NCI-H1417 (cell line): ENCODE results near the gene LAMA1.
"Not testable (repeated sequence)": the region's sequence is repeated elsewhere in the genome, so short reads cannot be mapped to it uniquely, and the experiment has no call there.

Experiments
- DNase-seq, 3 experiments: peaks; one replicate each; lab custom pipeline; 2025; lab: John Stamatoyannopoulos, UW

LAMA1 gene, protein sequence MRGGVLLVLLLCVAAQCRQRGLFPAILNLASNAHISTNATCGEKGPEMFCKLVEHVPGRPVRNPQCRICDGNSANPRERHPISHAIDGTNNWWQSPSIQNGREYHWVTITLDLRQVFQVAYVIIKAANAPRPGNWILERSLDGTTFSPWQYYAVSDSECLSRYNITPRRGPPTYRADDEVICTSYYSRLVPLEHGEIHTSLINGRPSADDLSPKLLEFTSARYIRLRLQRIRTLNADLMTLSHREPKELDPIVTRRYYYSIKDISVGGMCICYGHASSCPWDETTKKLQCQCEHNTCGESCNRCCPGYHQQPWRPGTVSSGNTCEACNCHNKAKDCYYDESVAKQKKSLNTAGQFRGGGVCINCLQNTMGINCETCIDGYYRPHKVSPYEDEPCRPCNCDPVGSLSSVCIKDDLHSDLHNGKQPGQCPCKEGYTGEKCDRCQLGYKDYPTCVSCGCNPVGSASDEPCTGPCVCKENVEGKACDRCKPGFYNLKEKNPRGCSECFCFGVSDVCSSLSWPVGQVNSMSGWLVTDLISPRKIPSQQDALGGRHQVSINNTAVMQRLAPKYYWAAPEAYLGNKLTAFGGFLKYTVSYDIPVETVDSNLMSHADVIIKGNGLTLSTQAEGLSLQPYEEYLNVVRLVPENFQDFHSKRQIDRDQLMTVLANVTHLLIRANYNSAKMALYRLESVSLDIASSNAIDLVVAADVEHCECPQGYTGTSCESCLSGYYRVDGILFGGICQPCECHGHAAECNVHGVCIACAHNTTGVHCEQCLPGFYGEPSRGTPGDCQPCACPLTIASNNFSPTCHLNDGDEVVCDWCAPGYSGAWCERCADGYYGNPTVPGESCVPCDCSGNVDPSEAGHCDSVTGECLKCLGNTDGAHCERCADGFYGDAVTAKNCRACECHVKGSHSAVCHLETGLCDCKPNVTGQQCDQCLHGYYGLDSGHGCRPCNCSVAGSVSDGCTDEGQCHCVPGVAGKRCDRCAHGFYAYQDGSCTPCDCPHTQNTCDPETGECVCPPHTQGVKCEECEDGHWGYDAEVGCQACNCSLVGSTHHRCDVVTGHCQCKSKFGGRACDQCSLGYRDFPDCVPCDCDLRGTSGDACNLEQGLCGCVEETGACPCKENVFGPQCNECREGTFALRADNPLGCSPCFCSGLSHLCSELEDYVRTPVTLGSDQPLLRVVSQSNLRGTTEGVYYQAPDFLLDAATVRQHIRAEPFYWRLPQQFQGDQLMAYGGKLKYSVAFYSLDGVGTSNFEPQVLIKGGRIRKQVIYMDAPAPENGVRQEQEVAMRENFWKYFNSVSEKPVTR (N-terminal part only)

DNA sequence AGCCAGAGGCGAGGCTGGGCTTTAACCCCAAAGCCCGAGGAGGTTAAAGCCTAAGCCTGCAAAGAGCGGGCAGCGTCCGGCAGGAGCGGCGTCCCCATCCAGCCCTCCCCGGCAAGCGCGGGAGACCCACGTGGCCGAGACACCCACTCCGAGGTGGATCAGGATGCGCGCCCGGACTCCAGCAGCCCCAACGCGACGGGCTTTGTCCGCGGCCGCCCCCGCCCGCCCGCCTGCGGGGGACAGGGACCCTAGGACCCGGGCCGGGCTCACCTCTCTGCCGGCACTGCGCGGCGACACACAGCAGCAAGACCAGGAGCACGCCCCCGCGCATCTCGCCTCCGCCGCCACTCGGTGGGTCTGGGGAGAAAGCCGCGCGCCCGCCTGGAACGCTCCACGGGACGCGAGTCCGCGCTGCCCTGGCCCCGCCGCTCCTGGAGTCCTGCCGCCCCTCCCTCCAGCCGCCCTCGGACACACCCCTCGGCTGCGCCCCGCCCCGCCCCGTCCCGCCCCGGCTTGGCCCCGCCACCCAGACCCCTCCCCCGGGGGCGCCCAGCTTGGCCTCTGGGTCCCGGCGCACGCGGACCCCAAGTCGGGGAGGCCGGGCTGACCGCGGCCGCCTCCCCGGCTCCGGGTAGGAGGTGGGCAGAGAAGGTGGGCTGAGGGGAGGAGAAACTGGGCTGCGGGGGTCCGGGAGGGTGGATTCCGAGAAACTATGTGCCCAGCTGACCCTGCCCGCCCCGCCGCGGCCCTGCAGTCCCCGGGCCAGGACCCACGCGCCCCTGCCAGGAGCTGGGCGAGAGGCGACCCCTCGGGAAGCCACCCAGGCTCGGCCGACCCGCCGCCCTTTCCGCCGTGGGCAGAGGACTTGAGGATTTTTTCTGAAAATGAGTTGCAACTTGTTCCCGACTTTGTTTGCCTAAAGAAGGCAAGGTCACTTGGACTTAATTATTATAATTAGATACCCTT lies at the start of gene LAMA1:
TSS of gene LAMA1 (minus strand) at position 408 of the 966 bp plus-strand sequence. CDS start at position 331, 77 bp downstream.
- DNase-seq: peak in 1 of 3 experiments; percentile 6

DNA sequence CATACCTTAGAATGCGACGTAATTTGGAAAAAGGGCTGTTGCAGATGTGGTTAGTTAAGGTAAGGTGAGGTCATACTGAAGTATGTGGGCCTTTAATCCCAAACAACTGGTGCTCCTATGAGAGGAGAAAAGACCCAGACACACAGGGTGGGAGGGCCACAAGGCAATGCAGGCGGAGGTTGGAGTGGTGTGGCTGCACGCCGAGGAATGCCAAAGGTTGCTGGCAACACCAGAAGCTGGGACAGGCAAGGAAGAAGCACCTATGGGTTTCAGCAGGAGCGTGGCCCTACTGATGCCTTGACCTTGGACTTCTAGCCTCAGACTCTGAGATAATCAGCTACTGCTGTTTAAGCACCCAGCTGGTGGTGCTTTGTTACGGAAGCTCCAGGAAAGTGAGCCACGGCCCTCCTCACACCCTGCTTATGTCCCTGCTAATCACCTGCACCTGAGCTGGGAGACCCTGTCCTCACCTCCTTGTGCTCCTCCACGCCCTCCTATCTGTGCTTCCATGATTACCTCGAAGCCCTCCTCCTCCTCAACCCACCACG lies 48.3 kb upstream of the LAMA1 start:
- DNase-seq: no peak

DNA sequence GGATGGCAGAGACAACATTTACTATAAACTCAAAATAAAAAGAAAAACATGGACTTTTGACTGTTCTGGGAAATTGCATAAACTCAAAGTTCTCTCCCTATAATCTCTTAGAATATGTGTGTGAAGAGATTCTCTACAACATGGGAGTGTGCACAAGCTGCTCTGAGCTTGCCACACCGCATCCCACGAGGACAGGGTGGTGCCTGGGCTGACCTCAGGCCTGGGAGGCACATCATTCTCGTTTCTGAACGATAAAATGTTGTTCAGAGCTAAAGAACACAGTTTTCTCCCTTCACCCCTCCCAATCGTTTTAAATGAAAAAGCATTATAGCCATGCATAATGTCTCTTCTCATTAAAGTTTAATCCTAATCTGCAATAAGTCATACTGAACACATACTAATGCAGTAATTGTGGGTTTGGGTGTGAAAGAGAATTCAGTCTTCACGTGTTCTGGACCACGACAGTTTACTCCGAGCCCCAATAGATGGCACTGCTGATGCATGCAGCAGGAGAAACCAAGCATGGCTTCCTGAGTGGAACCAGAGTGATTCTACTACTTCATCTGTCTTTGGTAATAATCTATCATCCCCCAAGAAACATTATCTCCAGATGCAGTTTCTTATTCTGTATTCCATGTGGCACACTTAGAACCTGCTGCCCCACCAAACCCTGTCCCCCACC lies 46.9 kb upstream of the LAMA1 start:
- peak in 2 of 3 experiments; percentile 16 for DNase-seq

DNA sequence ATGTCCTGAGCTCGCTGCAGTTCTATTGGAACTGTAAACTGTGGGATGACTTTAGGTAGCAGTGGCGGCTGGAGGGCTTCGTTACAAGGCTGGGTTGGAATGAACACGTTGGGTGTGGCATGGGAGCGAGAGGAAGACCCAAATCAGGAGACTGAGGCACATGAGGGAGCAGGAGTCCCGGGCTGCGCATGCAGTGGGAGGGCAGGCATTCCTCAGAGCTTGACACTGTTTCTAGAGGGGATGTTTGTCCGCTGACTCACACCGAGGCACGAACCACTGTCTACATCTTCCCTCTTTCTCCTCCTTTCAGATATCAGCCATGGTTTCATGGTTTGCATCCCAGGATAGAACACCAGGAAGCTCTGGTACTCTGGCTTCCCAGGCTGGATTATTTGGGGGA lies 40.6 kb upstream of the LAMA1 start:
- no peak for DNase-seq

DNA sequence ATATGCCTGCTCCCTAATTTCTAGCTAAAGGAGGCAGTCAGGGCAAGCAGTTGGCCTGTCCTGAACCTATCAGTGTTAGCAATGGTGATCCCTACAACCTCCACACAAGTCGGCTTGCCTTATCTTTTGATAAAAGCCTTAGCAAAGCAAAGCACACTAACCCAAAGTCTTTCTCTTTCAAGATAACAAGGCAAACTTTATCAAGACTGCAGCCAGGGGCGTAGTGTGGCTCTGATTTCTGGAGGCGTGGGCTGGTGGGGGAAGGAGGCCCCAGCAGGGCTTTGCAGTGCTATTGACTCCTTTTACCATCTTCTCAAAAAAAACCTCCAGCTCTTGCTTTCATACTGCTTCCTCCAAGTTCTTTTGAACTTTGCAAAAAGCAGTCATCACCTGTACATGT lies 40.2 kb upstream of the LAMA1 start:
- DNase-seq: no peak

DNA sequence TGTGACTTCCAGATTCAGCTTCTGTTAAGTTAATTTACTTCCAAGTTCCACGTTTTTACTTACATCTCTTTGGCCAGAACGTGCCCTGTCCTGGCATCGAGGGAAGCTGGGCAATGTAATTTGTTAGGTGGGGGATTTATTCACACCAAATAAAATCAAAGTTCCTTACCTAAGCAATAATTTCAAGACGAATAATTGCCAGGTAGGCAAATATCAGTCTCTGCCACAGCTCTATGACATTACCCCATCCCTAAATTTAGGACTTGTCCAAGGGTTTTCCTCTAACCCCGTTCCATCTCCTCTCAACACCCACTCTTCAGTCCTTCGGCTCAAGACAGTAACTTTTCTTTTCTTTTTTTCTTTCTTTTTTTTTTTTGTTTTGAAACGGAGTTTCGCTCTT lies 38.3 kb upstream of the LAMA1 start:
- DNase-seq: no peak

DNA sequence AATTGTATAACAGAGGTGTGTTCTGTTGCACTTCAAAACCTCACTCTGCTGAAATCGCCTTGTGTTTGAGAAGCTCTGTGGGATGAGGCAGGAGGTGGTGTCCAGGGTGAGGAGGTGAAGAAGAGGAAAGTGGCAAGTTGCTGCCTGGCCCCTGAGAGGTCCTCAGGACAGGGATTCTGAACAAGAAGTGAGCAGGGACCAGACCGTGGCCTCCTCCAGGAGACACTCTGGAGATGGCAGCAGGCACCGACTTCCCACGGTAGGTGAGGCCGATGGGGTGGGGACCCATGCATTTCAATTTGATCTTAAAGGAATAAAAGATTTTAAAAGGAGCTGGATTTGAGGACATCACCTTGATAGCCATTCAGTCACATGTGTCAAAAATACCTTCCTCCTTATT lies 37.5 kb upstream of the LAMA1 start:
- DNase-seq: no peak

DNA sequence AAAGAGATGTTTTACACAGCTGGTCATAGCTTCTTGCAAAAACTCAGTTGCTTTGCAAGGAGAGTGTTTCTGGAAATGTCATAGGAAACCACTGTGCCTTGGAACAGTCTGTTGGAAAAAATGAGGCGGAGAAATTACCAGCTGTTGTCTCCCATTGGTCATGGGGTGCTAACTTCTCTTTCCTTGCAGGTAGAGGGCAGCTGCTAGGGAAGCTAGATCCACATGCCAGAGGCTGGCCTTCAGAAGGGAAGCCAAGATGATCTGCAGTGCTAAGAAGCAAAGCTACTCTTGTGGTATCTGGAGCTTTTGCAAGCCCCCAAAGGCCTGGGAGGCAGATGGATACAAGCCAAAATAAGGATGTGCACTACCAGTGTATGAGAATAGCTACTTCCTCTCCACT lies 34.8 kb upstream of the LAMA1 start:
- no peak for DNase-seq

DNA sequence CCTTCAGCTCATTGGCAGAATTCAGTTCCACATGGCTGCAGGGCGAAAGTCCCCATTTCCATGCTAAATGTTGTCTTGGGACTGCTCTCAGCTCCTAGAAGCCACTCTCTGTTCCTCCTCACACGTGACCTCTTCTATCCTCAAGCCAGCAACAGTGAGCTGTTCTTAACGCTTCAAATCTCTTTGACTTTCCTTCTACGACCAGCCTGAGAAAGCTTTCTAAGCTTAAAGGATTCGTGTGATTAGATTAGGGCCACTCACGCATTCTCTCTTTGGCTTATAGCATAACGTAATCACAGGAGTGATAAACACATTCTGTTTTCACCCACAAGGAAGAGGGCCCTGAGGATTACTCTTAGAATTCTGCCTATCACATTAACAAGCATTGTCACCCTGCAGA lies 29.8 kb upstream of the LAMA1 start:
- DNase-seq: no peak

DNA sequence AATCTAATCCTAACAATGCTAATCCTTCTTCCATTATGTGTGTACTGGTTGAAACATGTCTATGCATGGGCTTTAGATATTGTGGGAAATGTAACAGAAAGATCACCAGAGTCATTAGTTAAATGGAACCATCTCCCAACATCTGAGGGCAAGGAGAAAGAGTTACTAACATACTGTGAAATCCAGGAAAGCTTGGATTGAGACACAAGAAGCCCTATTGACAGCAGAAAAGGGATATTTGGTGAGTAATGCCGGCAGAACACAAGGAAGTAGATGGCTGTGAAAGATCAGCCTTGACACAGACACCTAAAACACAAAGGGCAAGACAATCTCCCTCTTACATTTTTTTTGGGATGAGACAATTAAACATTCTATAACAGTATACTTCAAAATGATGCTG lies 28.5 kb upstream of the LAMA1 start:
- DNase-seq: no peak

DNA sequence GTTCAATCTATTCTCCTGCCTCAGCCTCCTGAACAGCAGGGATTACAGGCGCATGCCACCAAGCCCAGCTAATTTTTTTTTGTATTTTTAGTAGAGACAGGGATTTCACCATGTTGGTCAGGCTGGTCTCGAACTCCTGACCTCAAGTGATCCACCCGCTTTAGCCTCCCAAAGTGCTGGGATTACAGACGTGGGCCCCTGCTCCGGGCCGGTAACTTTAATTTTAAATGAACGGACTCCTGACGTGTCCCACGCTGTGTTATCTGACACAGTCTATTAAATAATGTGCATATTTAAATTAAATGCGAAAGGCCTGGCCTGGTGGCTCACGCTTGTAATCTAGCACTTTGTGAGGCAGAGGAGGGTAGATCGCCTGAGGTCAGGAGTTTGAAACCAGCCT lies 27.3 kb upstream of the LAMA1 start:
- not testable (repeated sequence) for DNase-seq

DNA sequence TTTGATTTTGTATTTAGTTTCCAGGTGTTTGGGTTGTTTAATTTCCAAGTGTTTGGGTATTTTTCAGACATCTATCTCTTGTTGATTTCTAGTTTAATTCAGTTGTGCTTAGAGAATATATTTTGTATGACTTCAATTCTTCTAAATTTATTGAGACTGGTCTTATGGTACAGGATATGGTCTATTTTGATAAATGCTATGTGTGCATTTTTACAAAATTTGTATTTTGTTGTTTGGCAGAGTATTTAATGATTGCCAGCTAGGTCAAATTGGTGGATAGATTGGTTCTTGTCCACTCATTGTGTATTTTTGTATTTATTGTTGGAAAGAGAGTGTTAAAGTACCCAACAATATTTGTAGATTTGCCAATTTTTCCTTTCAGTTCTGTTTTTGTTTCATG lies 23.7 kb upstream of the LAMA1 start:
- DNase-seq: no peak

DNA sequence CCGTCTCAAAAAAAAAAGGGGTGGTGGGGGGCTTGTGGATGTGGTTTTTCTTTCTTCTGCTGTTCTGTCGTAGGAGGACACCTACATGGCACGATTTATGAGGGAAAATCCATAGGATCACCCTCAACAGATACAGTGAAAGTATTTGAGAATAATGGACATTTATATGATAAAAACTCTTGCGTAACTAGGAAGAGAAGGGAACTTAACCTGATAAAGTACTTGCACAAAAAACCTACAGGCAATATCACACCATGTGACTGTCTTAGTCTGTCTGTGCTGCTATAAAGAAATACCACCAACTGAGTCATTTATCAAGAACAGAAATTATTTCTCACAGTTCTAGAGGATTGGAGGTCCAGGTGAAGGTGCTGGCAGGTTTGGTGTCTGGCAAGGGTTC lies 21.8 kb upstream of the LAMA1 start:
- no peak for DNase-seq

DNA sequence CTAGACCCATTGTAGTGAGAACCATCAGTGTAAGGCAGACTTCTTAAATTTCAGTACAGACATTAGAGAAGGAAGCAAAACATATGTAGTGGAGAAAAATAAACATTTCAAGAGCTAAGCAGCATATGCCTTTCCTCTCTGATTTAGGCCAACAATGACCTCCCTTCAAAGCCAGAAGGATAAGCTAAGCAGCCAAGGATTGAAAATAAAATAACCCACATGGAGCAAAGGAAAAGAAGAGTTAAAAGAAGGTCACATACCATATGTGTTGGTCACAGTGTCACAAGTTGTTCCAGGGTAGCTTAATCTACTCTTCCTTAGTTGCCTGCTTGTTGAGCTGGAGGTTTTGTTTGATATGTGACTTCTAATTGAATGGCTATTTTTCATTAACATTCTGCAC lies 15.6 kb upstream of the LAMA1 start:
- DNase-seq: no peak

DNA sequence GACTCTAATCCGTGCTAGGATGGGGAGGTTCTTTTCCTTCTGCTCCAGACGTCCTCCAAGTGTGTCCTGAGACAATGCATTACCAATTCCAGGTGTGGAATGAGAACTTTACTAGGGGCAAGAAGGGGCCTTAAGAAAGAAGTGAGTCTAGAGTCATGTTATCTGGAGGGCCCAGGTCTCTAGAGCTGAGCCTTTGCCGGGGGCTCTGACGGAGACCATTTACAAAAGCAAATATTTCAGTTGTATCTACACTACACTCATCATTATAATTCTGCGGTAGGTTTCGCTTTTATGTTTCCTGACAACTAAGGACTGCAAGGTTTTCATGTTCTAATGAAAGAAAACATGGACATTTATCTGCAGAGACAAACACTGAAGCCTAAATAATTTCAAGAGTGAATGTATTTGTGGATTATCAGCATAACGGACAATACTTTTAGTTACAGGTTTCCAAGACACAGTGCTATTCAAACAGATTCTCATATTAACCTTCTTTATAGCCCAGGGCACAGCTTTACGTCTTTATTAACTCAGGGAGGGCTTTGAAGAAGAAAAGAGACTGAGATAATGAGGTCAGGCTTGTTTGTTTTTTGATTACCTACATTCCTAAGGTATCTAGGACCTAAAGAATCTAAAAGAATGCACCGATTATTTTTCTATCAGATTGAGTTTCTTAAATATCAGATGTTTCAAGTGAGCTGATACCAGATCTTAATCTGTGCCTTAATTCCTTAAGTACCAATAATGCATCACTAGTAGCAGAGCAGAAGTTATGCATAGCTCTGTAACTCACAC lies 15.0 kb upstream of the LAMA1 start:
- no peak for DNase-seq

DNA sequence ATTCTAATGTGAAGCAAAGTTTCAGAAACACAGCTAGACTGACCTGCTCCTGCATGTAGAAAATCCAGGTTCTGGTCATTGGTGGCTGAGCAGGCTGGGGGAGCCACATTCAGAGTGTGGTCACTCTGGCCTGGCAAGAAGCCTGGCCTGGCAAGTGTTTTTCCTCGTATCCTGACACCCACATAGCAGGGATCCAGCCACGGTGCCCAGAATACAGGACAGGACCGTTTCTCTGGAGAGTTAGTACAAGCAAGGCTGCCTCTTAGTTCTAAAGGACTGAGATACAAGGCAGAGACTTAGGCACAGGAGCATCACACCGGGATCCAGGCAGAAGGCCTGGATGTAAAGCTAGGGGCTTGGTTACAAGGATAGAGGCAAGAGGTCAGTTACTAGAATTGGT lies 4.8 kb upstream of the LAMA1 start:
- no peak for DNase-seq

DNA sequence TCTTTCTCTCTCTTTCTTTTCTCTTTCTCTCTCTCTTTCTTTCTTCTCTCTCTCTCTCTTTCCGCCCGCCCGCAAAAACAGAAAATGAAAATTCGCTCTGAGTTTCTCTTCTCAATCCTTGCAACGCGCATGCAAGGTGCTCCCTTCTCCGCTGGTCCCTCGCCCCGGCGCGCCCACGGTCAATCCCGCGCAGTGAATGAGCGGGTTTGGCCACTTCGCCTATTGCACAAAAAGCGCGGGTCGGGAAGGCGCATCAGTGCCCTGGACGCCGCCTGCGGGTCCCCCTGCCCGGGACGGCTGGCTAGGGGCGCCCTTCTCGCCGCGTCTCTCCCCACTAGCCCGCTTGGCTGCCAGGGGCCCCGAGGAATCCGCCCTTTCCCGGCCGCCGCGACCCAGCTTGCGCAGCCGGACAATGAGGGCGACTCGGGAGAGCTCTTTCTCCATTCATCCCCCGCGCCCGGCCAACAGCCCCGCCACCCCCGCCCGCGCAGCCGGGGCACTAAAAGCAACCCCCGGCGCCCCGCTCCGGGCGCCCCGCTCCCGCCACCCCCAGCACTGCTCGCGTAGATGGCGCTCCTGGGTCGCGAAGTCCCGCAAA lies 706 bp downstream of the LAMA1 start:
- DNase-seq: no peak

DNA sequence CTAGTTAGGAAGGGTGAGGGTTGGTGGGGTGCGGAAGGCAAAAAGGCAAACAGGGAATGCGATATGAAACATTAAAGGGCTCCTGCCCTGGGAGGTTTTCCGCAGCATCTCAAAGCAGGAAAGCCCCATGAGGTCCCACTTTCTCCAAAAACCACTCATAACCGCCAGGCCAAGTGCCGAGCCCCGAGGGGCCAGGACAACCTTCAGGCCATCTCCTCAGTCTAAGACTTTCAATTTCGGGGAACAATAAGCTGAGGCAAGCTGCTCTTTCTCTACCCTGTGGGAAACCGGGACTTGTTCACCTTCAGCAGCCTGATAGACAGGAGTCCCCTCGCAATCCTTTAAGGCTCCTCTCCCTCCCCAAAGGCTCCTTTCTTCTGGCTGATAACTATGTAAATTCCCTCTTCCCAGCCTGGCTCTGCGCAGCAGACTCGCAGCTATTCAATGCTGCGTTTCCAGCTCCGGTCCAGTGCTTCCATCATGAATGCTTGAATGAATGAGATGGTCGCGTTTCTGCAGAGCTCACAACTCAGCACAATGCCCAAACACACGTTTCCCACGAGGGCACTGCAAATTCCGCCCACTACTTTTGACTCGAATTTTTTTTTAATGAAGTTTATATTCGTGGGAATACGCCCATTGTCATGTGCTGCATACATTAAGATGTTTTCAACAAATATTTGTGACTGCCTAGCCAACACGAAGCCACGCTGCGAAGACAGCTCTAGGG lies 1.4 kb downstream of the LAMA1 start:
- DNase-seq: peak in 1 of 3 experiments; percentile 34
